Activated CD8-positive, alpha-beta memory T cell treated with anti-CD3 and anti-CD28 coated beads, Interleukin-2, amount 10 ng/mL, durations not matched to agents 7 days and 5 days (primary cell): ENCODE measurements around the gene ANKRD12. TPM values are rescaled to one million over a fixed set of nuclear protein-coding genes. Genes with fewer than 3 reads are reported as not detected.

ENCODE experiments used
- total RNA-seq, 2 experiments: library from RNA; stranded (reverse); gene quantifications; one replicate each; pipeline ENCODE4 v1.2.3, GENCODE V29; 2021

The ANKRD12 gene
- total RNA-seq, 2 experiments from 2014 or later, result 67.5 to 76.9 TPM

Other genes starting within 250 kb of the ANKRD12 start
- 100 to 1,000 TPM; 222 to 302 TPM for gene NDUFV2, start 34.1 kb upstream of the ANKRD12 start, total RNA-seq
- 10 to 100 TPM; 11.2 TPM for gene TWSG1, start 198.0 kb downstream of the ANKRD12 start, total RNA-seq